ENCODE results near the gene FLRT1. TPM values are rescaled to one million over a fixed set of nuclear protein-coding genes. Genes with fewer than 3 reads are reported as not detected.

FLRT1 gene
- total and polyA plus RNA-seq, 2 experiments from 2014 or later: 0.76 to 1.1 TPM

DNA sequence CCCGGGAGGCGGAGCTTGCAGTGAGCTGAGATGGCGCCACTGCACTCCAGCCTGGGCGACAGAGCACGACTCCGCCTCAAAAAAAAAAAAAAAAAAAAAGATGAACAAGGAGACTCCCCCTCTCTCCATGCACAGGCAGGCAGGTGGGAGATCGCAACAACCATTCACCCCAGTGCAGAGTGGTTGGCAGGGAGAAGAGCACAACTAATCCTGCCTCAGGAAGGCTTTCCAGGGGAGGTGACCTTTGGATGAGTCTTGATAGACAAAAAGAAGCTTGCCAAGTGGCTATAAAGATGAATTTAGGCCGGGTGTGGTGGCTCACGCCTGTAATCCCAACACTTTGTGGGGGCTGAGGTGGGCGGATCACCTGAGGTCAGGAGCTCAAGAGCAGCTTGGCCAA lies 30.0 kb downstream of the FLRT1 start:
- TF ChIP-seq NANOG (IDR thresholded peaks at IDR 0.05; ENCODE audit: borderline replicate concordance): no peak
- TF ChIP-seq CREB1 (CRISPR knock-in tag; IDR thresholded peaks at IDR 0.05; ENCODE audit: low read depth): no peak
- no peak for TF ChIP-seq EZH2 (IDR thresholded peaks at IDR 0.05; ENCODE audit: low read depth, unreplicated experiment)
- TF ChIP-seq ZNF114 (CRISPR knock-in tag; IDR thresholded peaks at IDR 0.05): no peak
- TF ChIP-seq, protein P1, sequence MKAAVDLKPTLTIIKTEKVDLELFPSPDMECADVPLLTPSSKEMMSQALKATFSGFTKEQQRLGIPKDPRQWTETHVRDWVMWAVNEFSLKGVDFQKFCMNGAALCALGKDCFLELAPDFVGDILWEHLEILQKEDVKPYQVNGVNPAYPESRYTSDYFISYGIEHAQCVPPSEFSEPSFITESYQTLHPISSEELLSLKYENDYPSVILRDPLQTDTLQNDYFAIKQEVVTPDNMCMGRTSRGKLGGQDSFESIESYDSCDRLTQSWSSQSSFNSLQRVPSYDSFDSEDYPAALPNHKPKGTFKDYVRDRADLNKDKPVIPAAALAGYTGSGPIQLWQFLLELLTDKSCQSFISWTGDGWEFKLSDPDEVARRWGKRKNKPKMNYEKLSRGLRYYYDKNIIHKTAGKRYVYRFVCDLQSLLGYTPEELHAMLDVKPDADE (IDR thresholded peaks at IDR 0.05): no peak
- Mint-ChIP-seq H3K4me1 (peaks cover 18% of the 10 kb centered on the region), H3K4me3 (no peak overlapping the region), H3K27ac (no peak overlapping the region), H3K36me3 (ENCODE audit: low read depth) (no peaks in the 10 kb centered on the region; the same call in 2 of the 3 replicates), H3K27me3 (ENCODE audit: insufficient read depth, low read depth, poor library complexity) (peaks cover 65% of the 10 kb centered on the region), H3K9me3 (no peaks in the 10 kb centered on the region)
- Histone ChIP-seq H3K4me1 (ENCODE audit: insufficient read depth) (peaks cover 5% of the 10 kb centered on the region; the same call in 1 of the 2 replicates), H2AFZ (no peak overlapping the region), H3K27ac (ENCODE audit: low read depth) (no peak overlapping the region), H3K36me3 (ENCODE audit: insufficient read depth) (no peaks in the 10 kb centered on the region), H3K4me2 (no peak overlapping the region), H3F3A (replicated peaks; ENCODE audit: low read depth) (0 out of 2 replicates have a peak, but pooled peaks cover 3% of the 10 kb centered on the region), H3K79me2 (replicated peaks; ENCODE audit: insufficient read depth) (no peaks in the 10 kb centered on the region), H3K9me2 (ENCODE audit: insufficient read depth) (no peaks in the 10 kb centered on the region), H4K20me1 (replicated peaks; ENCODE audit: insufficient read depth) (peaks cover 5% of the 10 kb centered on the region; the same call in 1 of the 2 replicates), H3K4me3 (no peak overlapping the region), H3K27me3 (ENCODE audit: insufficient read depth) (peaks cover 80% of the 10 kb centered on the region)
- ATAC-seq: no peak
- no peak for DNase-seq (ENCODE audit: low spot score)

DNA sequence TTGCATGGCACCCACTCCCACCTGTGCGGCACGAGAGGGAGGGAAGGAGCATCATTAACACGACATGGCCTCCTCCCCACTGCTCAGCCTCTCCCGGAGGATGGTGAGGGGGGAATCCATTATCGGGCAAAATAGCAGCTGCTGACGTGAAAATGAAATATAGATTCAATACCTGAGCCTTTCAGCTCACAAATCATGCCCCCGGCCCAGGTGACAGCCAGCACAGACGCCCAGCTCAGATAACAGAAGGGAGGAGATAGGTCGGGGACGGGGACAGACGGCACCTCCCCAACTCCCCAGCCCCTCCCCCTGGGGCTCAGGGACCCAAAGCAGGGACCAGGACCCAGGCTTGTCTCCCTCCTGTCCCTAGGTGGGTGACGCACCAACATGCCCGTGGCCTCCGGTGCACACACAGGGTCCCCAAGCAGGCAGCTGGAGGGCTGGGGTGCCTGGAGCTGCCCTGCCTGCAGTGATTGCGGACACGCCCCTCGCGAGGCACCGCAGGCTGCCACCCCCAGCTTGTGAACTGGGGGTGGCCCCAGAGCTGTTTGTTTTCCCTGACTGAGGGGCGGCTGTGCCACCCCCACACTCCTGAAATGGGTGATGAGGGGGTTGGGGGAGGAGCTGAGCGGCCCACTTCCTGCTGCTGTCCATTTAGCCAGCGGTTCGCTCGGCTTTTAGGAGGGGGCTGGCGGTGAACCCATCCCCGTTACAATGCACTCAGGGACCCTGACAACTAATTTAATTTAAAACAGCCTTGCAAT lies 31.7 kb downstream of the FLRT1 start:
- Histone ChIP-seq H4K20me1 (replicated peaks; ENCODE audit: insufficient read depth) (peaks cover 5% of the 10 kb centered on the region; the same call in 1 of the 2 replicates), H2AFZ (no peak overlapping the region), H3K36me3 (ENCODE audit: insufficient read depth) (no peaks in the 10 kb centered on the region), H3K79me2 (replicated peaks; ENCODE audit: insufficient read depth) (no peaks in the 10 kb centered on the region), H3K4me1 (ENCODE audit: insufficient read depth) (peaks cover 5% of the 10 kb centered on the region; the same call in 1 of the 2 replicates), H3K9me2 (ENCODE audit: insufficient read depth) (no peaks in the 10 kb centered on the region), H3K4me3 (no peak overlapping the region), H3K4me2 (0 out of 2 replicates have a peak overlapping the region, but pooled peaks have one; percentile 48), H3K27me3 (ENCODE audit: insufficient read depth) (peaks cover 79% of the 10 kb centered on the region), H3K27ac (ENCODE audit: low read depth) (no peak overlapping the region), H3F3A (replicated peaks; ENCODE audit: low read depth) (no peaks in the 10 kb centered on the region)
- ATAC-seq (peak; percentile 19), DNase-seq (ENCODE audit: low spot score) (no peak)
- Mint-ChIP-seq H3K4me3 (no peak overlapping the region), H3K27me3 (ENCODE audit: insufficient read depth, low read depth, poor library complexity) (peaks cover 54% of the 10 kb centered on the region), H3K36me3 (ENCODE audit: low read depth) (no peaks in the 10 kb centered on the region; the same call in 2 of the 3 replicates), H3K27ac (no peak overlapping the region), H3K4me1 (peaks cover 19% of the 10 kb centered on the region), H3K9me3 (no peaks in the 10 kb centered on the region)
- TF ChIP-seq, protein P2, sequence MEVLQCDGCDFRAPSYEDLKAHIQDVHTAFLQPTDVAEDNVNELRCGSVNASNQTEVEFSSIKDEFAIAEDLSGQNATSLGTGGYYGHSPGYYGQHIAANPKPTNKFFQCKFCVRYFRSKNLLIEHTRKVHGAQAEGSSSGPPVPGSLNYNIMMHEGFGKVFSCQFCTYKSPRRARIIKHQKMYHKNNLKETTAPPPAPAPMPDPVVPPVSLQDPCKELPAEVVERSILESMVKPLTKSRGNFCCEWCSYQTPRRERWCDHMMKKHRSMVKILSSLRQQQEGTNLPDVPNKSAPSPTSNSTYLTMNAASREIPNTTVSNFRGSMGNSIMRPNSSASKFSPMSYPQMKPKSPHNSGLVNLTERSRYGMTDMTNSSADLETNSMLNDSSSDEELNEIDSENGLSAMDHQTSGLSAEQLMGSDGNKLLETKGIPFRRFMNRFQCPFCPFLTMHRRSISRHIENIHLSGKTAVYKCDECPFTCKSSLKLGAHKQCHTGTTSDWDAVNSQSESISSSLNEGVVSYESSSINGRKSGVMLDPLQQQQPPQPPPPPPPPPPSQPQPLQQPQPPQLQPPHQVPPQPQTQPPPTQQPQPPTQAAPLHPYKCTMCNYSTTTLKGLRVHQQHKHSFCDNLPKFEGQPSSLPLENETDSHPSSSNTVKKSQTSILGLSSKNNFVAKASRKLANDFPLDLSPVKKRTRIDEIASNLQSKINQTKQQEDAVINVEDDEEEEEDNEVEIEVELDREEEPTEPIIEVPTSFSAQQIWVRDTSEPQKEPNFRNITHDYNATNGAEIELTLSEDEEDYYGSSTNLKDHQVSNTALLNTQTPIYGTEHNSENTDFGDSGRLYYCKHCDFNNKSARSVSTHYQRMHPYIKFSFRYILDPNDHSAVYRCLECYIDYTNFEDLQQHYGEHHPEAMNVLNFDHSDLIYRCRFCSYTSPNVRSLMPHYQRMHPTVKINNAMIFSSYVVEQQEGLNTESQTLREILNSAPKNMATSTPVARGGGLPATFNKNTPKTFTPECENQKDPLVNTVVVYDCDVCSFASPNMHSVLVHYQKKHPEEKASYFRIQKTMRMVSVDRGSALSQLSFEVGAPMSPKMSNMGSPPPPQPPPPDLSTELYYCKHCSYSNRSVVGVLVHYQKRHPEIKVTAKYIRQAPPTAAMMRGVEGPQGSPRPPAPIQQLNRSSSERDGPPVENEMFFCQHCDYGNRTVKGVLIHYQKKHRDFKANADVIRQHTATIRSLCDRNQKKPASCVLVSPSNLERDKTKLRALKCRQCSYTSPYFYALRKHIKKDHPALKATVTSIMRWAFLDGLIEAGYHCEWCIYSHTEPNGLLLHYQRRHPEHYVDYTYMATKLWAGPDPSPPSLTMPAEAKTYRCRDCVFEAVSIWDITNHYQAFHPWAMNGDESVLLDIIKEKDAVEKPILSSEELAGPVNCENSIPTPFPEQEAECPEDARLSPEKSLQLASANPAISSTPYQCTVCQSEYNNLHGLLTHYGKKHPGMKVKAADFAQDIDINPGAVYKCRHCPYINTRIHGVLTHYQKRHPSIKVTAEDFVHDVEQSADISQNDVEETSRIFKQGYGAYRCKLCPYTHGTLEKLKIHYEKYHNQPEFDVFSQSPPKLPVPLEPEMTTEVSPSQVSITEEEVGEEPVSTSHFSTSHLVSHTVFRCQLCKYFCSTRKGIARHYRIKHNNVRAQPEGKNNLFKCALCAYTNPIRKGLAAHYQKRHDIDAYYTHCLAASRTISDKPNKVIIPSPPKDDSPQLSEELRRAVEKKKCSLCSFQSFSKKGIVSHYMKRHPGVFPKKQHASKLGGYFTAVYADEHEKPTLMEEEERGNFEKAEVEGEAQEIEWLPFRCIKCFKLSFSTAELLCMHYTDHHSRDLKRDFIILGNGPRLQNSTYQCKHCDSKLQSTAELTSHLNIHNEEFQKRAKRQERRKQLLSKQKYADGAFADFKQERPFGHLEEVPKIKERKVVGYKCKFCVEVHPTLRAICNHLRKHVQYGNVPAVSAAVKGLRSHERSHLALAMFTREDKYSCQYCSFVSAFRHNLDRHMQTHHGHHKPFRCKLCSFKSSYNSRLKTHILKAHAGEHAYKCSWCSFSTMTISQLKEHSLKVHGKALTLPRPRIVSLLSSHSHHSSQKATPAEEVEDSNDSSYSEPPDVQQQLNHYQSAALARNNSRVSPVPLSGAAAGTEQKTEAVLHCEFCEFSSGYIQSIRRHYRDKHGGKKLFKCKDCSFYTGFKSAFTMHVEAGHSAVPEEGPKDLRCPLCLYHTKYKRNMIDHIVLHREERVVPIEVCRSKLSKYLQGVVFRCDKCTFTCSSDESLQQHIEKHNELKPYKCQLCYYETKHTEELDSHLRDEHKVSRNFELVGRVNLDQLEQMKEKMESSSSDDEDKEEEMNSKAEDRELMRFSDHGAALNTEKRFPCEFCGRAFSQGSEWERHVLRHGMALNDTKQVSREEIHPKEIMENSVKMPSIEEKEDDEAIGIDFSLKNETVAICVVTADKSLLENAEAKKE (CRISPR knock-in tag; IDR thresholded peaks at IDR 0.05): no peak
- no peak for TF ChIP-seq ZNF114 (CRISPR knock-in tag; IDR thresholded peaks at IDR 0.05)
- TF ChIP-seq POLR2AphosphoS5 (IDR thresholded peaks at IDR 0.05; ENCODE audit: low read depth): no peak
- TF ChIP-seq, protein P3, sequence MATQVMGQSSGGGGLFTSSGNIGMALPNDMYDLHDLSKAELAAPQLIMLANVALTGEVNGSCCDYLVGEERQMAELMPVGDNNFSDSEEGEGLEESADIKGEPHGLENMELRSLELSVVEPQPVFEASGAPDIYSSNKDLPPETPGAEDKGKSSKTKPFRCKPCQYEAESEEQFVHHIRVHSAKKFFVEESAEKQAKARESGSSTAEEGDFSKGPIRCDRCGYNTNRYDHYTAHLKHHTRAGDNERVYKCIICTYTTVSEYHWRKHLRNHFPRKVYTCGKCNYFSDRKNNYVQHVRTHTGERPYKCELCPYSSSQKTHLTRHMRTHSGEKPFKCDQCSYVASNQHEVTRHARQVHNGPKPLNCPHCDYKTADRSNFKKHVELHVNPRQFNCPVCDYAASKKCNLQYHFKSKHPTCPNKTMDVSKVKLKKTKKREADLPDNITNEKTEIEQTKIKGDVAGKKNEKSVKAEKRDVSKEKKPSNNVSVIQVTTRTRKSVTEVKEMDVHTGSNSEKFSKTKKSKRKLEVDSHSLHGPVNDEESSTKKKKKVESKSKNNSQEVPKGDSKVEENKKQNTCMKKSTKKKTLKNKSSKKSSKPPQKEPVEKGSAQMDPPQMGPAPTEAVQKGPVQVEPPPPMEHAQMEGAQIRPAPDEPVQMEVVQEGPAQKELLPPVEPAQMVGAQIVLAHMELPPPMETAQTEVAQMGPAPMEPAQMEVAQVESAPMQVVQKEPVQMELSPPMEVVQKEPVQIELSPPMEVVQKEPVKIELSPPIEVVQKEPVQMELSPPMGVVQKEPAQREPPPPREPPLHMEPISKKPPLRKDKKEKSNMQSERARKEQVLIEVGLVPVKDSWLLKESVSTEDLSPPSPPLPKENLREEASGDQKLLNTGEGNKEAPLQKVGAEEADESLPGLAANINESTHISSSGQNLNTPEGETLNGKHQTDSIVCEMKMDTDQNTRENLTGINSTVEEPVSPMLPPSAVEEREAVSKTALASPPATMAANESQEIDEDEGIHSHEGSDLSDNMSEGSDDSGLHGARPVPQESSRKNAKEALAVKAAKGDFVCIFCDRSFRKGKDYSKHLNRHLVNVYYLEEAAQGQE (IDR thresholded peaks at IDR 0.05; ENCODE audit: unreplicated experiment): no peak
- TF ChIP-seq STAT1 (IDR thresholded peaks at IDR 0.05; ENCODE audit: unreplicated experiment): no peak
